SU-DHL-6 (cell line): Measurements from ENCODE around the gene CDC42.
A peak's percentile ranks its signal among the peaks of the same experiment; 100 is the strongest.
"Not testable (repeated sequence)": the region's sequence is repeated elsewhere in the genome, so short reads cannot be mapped to it uniquely, and the experiment has no call there.

Source experiments
- H2AFZ ChIP-seq: fragments of 200-600 bp; sonication (generic); 2 replicates; pipeline ENCODE4 v1.6.1; 2014; ENCODE audit warnings: low read depth, mild to moderate bottlenecking, moderate library complexity, mixed read lengths, antibody characterized with exemption, low read length; ENCODE audit not compliant: severe bottlenecking
- H3F3A ChIP-seq: fragments of 200-600 bp; shearing (Covaris generic); 2 replicates; pipeline ENCODE4 v1.6.0; 2016; ENCODE audit warnings: antibody characterized with exemption, mild to moderate bottlenecking; ENCODE audit not compliant: insufficient read depth
- H3K27ac ChIP-seq: fragments of 200-600 bp; sonication (generic); 2 replicates; pipeline ENCODE4 v1.5.1; 2016; ENCODE audit warnings: low read depth, mild to moderate bottlenecking, low read length, moderate library complexity, mixed read lengths
- H3K27me3 ChIP-seq: fragments of 200-600 bp; sonication (generic), shearing (Covaris generic); 2 replicates; pipeline ENCODE4 v1.6.0; 2014; ENCODE audit warnings: mild to moderate bottlenecking, low read length
- H3K36me3 ChIP-seq: fragments of 200-600 bp; sonication (generic); 2 replicates; pipeline ENCODE4 v1.6.1; 2014; ENCODE audit warnings: mild to moderate bottlenecking, low read length, mixed read lengths
- H3K4me2 ChIP-seq: fragments of 300-600, 200-600 bp; shearing (Covaris generic), sonication (generic); 2 replicates; pipeline ENCODE4 v1.6.0; 2014; ENCODE audit warnings: low read length, low read depth, mild to moderate bottlenecking; ENCODE audit not compliant: poor library complexity, severe bottlenecking
- H3K4me3 ChIP-seq: fragments of 200-600 bp; sonication (generic); 2 replicates; pipeline ENCODE4 v1.5.1; 2014; ENCODE audit warnings: antibody characterized with exemption, low read length, mild to moderate bottlenecking, mixed read lengths; ENCODE audit not compliant: insufficient read depth, poor library complexity, severe bottlenecking
- H3K79me2 ChIP-seq: fragments of 200-600 bp; sonication (generic); 2 replicates; pipeline ENCODE4 v1.6.1; 2014; ENCODE audit warnings: mild to moderate bottlenecking, low read length, moderate library complexity; ENCODE audit not compliant: insufficient read depth
- H3K9ac ChIP-seq: fragments of 200-600 bp; sonication (generic); 2 replicates; pipeline ENCODE4 v1.7.0; 2014; ENCODE audit warnings: mild to moderate bottlenecking, low read length
- H3K9me2 ChIP-seq: fragments of 200-600 bp; sonication (generic); replicated peaks from 2 replicates; pipeline ENCODE4 v1.6.1; 2014; ENCODE audit warnings: low read length; ENCODE audit not compliant: insufficient read depth
- H3K9me3 ChIP-seq: fragments of 200-600 bp; sonication (generic); 2 replicates; pipeline ENCODE4 v1.6.1; 2014; ENCODE audit warnings: low read length, mixed read lengths; ENCODE audit not compliant: insufficient read depth
- H4K20me1 ChIP-seq: fragments of 200-600 bp; sonication (generic); 2 replicates; pipeline ENCODE4 v1.6.1; 2014; ENCODE audit warnings: low read depth, mild to moderate bottlenecking, antibody characterized with exemption, low read length, moderate library complexity, mixed read lengths
- EZH2phosphoT487 ChIP-seq: fragments of 200-600 bp; sonication (generic), shearing (Covaris generic); conservative IDR thresholded peaks from 2 replicates; pipeline ENCODE4 v1.6.1; 2018; ENCODE audit warnings: mild to moderate bottlenecking, antibody characterized with exemption, low read length, moderate library complexity, mixed read lengths
- TF ChIP-seq, protein P1 (sequence below): fragments of 200-600 bp; sonication (generic); IDR thresholded peaks from one replicate; pipeline ENCODE4 v1.5.1; 2017; ENCODE audit warnings: antibody characterized with exemption, mild to moderate bottlenecking, low read length, moderate library complexity; ENCODE audit not compliant: insufficient read depth, poor library complexity, severe bottlenecking

The CDC42 gene

GRCh38 chr1:22052115-22053016, at the start of gene CDC42:
Gene CDC42, plus strand, starts transcription at chr1:22052709. Its CDS starts 25,770 bp downstream, at chr1:22078479.
- Histone ChIP-seq H3K27me3 (no peaks in the 10 kb centered on the region), H3K4me2 (peak within 1 kb of the TSS; percentile 78), H3K27ac (peak within 1 kb of the TSS; percentile 71), H3K4me3 (peak within 1 kb of the TSS; percentile 80), H3K9me3 (no peaks in the 10 kb centered on the region), H3K36me3 (no peaks in the 10 kb centered on the region), H4K20me1 (peaks cover 30% of the 10 kb centered on the region), H3K79me2 (peaks cover 45% of the 10 kb centered on the region), H3F3A (peaks cover 10% of the 10 kb centered on the region; the same call in 1 of the 2 replicates), H2AFZ (peak within 1 kb of the TSS; percentile 79), H3K9ac (peak within 1 kb of the TSS; percentile 93), H3K9me2 (no peaks in the 10 kb centered on the region)
- TF ChIP-seq, protein P1, sequence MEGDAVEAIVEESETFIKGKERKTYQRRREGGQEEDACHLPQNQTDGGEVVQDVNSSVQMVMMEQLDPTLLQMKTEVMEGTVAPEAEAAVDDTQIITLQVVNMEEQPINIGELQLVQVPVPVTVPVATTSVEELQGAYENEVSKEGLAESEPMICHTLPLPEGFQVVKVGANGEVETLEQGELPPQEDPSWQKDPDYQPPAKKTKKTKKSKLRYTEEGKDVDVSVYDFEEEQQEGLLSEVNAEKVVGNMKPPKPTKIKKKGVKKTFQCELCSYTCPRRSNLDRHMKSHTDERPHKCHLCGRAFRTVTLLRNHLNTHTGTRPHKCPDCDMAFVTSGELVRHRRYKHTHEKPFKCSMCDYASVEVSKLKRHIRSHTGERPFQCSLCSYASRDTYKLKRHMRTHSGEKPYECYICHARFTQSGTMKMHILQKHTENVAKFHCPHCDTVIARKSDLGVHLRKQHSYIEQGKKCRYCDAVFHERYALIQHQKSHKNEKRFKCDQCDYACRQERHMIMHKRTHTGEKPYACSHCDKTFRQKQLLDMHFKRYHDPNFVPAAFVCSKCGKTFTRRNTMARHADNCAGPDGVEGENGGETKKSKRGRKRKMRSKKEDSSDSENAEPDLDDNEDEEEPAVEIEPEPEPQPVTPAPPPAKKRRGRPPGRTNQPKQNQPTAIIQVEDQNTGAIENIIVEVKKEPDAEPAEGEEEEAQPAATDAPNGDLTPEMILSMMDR = no peak
- no peak for TF ChIP-seq EZH2phosphoT487

DNA sequence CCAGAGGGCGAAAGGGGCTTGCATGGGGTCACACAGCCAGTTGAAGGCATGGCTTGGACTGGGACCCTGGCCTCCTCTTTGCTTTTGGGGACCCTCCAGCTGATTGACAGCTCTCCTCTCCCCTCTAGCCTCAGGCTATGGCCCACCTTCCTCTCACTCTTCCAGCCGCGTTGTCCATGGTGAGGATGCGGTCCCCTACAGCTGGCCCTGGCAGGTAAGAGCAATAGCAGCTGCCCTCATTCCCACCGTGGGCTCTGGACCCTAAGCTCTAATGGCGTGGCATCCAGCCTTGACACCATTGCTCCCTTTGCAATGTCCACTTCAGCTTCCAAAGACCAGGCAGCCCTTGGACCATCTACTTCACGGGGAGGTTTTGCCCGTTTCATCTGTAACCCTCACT, 49.6 kb upstream of the CDC42 start:
- H3K79me2 ChIP-seq, H2AFZ ChIP-seq, H3K4me2 ChIP-seq, H4K20me1 ChIP-seq, H3F3A ChIP-seq, H3K4me3 ChIP-seq, H3K36me3 ChIP-seq, H3K27ac ChIP-seq, H3K9ac ChIP-seq, H3K9me3 ChIP-seq, H3K9me2 ChIP-seq, H3K27me3 ChIP-seq: not testable (repeated sequence)

DNA sequence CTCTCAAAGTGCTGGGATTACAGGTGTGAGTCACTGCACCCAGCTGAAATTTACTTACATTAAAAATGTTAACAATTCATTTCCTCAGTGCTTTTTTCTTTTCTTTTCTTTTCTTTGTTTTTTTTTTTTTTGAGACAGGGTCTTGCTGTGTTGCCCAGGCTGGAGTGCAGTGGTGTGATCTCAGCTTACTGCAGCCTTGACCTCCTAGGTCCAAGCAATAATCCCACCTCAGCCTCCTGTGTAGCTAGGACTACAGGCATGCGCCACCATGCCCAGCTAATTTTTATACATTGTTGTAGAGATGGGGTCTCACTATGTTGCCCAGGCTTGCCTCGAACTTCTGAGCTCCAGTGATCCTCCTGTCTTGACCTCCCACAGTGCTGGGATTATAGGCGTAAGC, 48.5 kb upstream of the CDC42 start:
- H3K27me3 ChIP-seq, H3K36me3 ChIP-seq, H3K4me2 ChIP-seq, H3K79me2 ChIP-seq, H3K9me2 ChIP-seq, H4K20me1 ChIP-seq, H2AFZ ChIP-seq, H3K27ac ChIP-seq, H3K9me3 ChIP-seq, H3K9ac ChIP-seq, H3K4me3 ChIP-seq, H3F3A ChIP-seq: not testable (repeated sequence)

- not testable (repeated sequence) for H3K9me3 ChIP-seq, H3K27me3 ChIP-seq, H3K9me2 ChIP-seq, H4K20me1 ChIP-seq, H3K4me2 ChIP-seq, H3K36me3 ChIP-seq, H3K79me2 ChIP-seq, H3K4me3 ChIP-seq, H3F3A ChIP-seq, H2AFZ ChIP-seq, H3K27ac ChIP-seq, H3K9ac ChIP-seq
Measured at GRCh38 chr1:22005261-22006149, 47.0 kb upstream of the CDC42 start.

- H3K27me3 ChIP-seq, H3K9me2 ChIP-seq, H3F3A ChIP-seq, H3K9ac ChIP-seq, H3K4me3 ChIP-seq, H3K9me3 ChIP-seq, H2AFZ ChIP-seq, H4K20me1 ChIP-seq, H3K27ac ChIP-seq, H3K79me2 ChIP-seq, H3K4me2 ChIP-seq, H3K36me3 ChIP-seq: not testable (repeated sequence)
Measured at GRCh38 chr1:22006736-22007135, 45.8 kb upstream of the CDC42 start.

DNA sequence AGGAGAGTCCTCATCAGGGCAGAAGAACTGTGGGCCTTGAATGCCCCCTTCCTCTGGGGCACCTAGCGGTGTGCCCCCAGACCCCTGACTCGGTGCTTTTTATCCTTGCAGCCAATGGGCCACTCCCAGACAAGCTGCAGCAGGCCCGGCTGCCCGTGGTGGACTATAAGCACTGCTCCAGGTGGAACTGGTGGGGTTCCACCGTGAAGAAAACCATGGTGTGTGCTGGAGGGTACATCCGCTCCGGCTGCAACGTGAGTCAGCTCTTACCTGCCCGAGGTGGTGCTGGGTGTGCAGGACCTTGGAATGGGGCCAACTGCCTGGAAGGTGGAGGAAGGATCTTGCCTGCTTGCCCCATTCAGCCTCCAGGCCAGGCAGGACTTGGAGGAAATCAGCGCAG, 45.2 kb upstream of the CDC42 start:
- not testable (repeated sequence) for H3F3A ChIP-seq, H4K20me1 ChIP-seq, H3K4me2 ChIP-seq, H3K27ac ChIP-seq, H3K9me3 ChIP-seq, H3K4me3 ChIP-seq, H3K79me2 ChIP-seq, H3K9ac ChIP-seq, H2AFZ ChIP-seq, H3K27me3 ChIP-seq, H3K36me3 ChIP-seq, H3K9me2 ChIP-seq

GRCh38 chr1:22009566-22009965, 42.9 kb upstream of the CDC42 start:
- not testable (repeated sequence) for H4K20me1 ChIP-seq, H3K36me3 ChIP-seq, H3K9me3 ChIP-seq

More at GRCh38 chr1:22009566-22009965, 42.9 kb upstream of the CDC42 start:
- not testable (repeated sequence) for H3K27ac ChIP-seq, H3F3A ChIP-seq, H3K27me3 ChIP-seq, H3K4me2 ChIP-seq, H3K79me2 ChIP-seq, H3K4me3 ChIP-seq, H3K9ac ChIP-seq, H2AFZ ChIP-seq, H3K9me2 ChIP-seq
